HG02798 (cell line): Measurements from ENCODE around the gene RYR1.
A peak's percentile ranks its signal among the peaks of the same experiment; 100 is the strongest.
"Not testable (repeated sequence)": the region's sequence is repeated elsewhere in the genome, so short reads cannot be mapped to it uniquely, and the experiment has no call there.

Experiments used
- ATAC-seq: cut with Tn5 transposase; IDR thresholded peaks from one replicate; pipeline ENCODE4 v1.9.1; 2021; ENCODE audit warnings: mild to moderate bottlenecking; ENCODE audit not compliant: unreplicated experiment, poor library complexity

Gene RYR1

GRCh38 chr19:38553239-38553638 is 119.7 kb downstream of the RYR1 start:
- not testable (repeated sequence) for ATAC-seq

- no peak for ATAC-seq
Observed at GRCh38 chr19:38554676-38555141, 121.2 kb downstream of the RYR1 start.

- ATAC-seq: no peak
Observed at GRCh38 chr19:38555200-38555599, 121.7 kb downstream of the RYR1 start.

- ATAC-seq: peak; percentile 9
Observed at GRCh38 chr19:38556521-38557174, 123.2 kb downstream of the RYR1 start.

- peak; percentile 37 for ATAC-seq
Observed at GRCh38 chr19:38557205-38557799, 123.8 kb downstream of the RYR1 start.

- not testable (repeated sequence) for ATAC-seq
Observed at GRCh38 chr19:38558933-38559332, 125.4 kb downstream of the RYR1 start.

GRCh38 chr19:38559428-38560401 is 126.2 kb downstream of the RYR1 start:
- peak; percentile 75 for ATAC-seq

- ATAC-seq: no peak
Observed at GRCh38 chr19:38561053-38561606, 127.6 kb downstream of the RYR1 start.

GRCh38 chr19:38561658-38562057 is 128.2 kb downstream of the RYR1 start:
- ATAC-seq: no peak

GRCh38 chr19:38562096-38562495 is 128.6 kb downstream of the RYR1 start:
- ATAC-seq: no peak

GRCh38 chr19:38563475-38563874 is 130.0 kb downstream of the RYR1 start:
- no peak for ATAC-seq

GRCh38 chr19:38564981-38565690 is 131.6 kb downstream of the RYR1 start:
- no peak for ATAC-seq

GRCh38 chr19:38565691-38566105 is 132.2 kb downstream of the RYR1 start:
- ATAC-seq: no peak

- no peak for ATAC-seq
Observed at GRCh38 chr19:38569368-38569983, 136.0 kb downstream of the RYR1 start.

- no peak for ATAC-seq
Observed at GRCh38 chr19:38571682-38572081, 138.2 kb downstream of the RYR1 start.

- ATAC-seq: no peak
Observed at GRCh38 chr19:38577826-38578225, 144.3 kb downstream of the RYR1 start.

- ATAC-seq: not testable (repeated sequence)
Observed at GRCh38 chr19:38579304-38579703, 145.8 kb downstream of the RYR1 start.

- ATAC-seq: no peak
Observed at GRCh38 chr19:38580080-38580479, 146.6 kb downstream of the RYR1 start.

- ATAC-seq: peak; percentile 84
Observed at GRCh38 chr19:38583219-38583984, 149.9 kb downstream of the RYR1 start.
